Endothelial cell of umbilical vein (primary cell): ENCODE data around the gene UBAP1. TPM values are rescaled to one million over a fixed set of nuclear protein-coding genes. Genes with fewer than 3 reads are reported as not detected.

Experiments used
- BruUV-seq: library from RNA; stranded (reverse); fragments of 400-500 nt; replicated peaks from 2 replicates; lab custom pipeline; 2021; lab: Mats Ljungman, UMichigan
- CTCF ChIA-PET: fragments of 300-600, 350-600 bp; sonication (Branson Sonifier 250); formaldehyde crosslinking; loops from one replicate; lab custom pipeline; 2021; ENCODE audit warnings: antibody characterized with exemption, inconsistent platforms; lab: Charles Lee
- POLR2A ChIA-PET: fragments of 300-600, 350-600 bp; sonication (Branson Sonifier 250); formaldehyde crosslinking; loops from one replicate; lab custom pipeline; 2021; ENCODE audit warnings: antibody characterized with exemption, inconsistent platforms; lab: Charles Lee
- DNase-seq: peaks from one replicate; pipeline ENCODE4 v3.0.0-alpha.2; 2011; ENCODE audit warnings: low read depth, low spot score
- FAIRE-seq: peaks from 2 replicates; lab custom pipeline; 2011; peaks lifted over from hg19 to GRCh38; lab: Jason Lieb, UNC
- H2AFZ ChIP-seq: 2 replicates; pipeline ENCODE4 v1.6.0; 2012; ENCODE audit warnings: low read depth, low read length, control low read depth, inconsistent platforms
- H3K27ac ChIP-seq: 2 replicates; pipeline ENCODE4 v1.5.1; 2011; ENCODE audit warnings: low read depth, mild to moderate bottlenecking, control low read depth, low read length, moderate library complexity; ENCODE audit not compliant: insufficient read depth
- H3K27me3 ChIP-seq, 2 experiments: 2 replicates each; pipeline versions ENCODE4 v1.6.0 to v1.6.1; 2011; ENCODE audit warnings: low read length in 2 of 2, mixed read lengths in 1 of 2; ENCODE audit not compliant: control insufficient read depth in 2 of 2, insufficient read depth in 2 of 2
- H3K36me3 ChIP-seq, 2 experiments: 2 replicates in 1 of 2; 3 replicates in 1 of 2; pipeline ENCODE4 v1.5.1; 2011; ENCODE audit warnings: low read length in 2 of 2, mild to moderate bottlenecking in 1 of 2, moderate library complexity in 1 of 2; ENCODE audit not compliant: control insufficient read depth in 2 of 2, insufficient read depth in 2 of 2; ENCODE audit errors: extremely low read depth in 1 of 2
- H3K4me1 ChIP-seq: 3 replicates; pipeline ENCODE4 v1.5.1; 2011; ENCODE audit warnings: mild to moderate bottlenecking, low read length; ENCODE audit not compliant: control insufficient read depth, insufficient read depth; ENCODE audit errors: extremely low read depth
- H3K4me2 ChIP-seq: 2 replicates; pipeline ENCODE4 v1.6.1; 2011; ENCODE audit warnings: low read length, control low read depth, mixed read lengths; ENCODE audit not compliant: insufficient read depth
- H3K4me3 ChIP-seq, 3 experiments: fragments of 200-600 bp in 1 of 3; sonication (generic), shearing (Covaris generic) in 1 of 3; replicated peaks in 1 of 3; 2 replicates each; pipeline ENCODE4 v1.5.1; 2011 to 2016; ENCODE audit warnings: control low read depth in 3 of 3, low read length in 3 of 3, mild to moderate bottlenecking in 2 of 3, inconsistent platforms in 1 of 3, low read depth in 1 of 3, moderate library complexity in 1 of 3; ENCODE audit not compliant: insufficient read depth in 1 of 3
- H3K79me2 ChIP-seq: 2 replicates; pipeline ENCODE4 v1.6.0; 2012; ENCODE audit warnings: low read length, inconsistent platforms; ENCODE audit not compliant: control insufficient read depth, insufficient read depth
- H3K9ac ChIP-seq: replicated peaks from 2 replicates; pipeline ENCODE3; 2011; ENCODE audit warnings: low read length, control low read depth; ENCODE audit not compliant: insufficient read depth; ENCODE audit errors: extremely low read depth
- H3K9me1 ChIP-seq: replicated peaks from 3 replicates; pipeline ENCODE4 v1.6.0; 2011; ENCODE audit warnings: mild to moderate bottlenecking, low read length; ENCODE audit not compliant: control insufficient read depth, insufficient read depth; ENCODE audit errors: extremely low read depth
- H3K9me3 ChIP-seq: replicated peaks from 2 replicates; pipeline ENCODE4 v1.5.1; 2012; ENCODE audit warnings: low read length, inconsistent platforms; ENCODE audit not compliant: control insufficient read depth, insufficient read depth
- H4K20me1 ChIP-seq: replicated peaks from 2 replicates; pipeline ENCODE3; 2011; ENCODE audit warnings: mild to moderate bottlenecking, low read length; ENCODE audit not compliant: control insufficient read depth, insufficient read depth; ENCODE audit errors: extremely low read depth
- EZH2 ChIP-seq: IDR thresholded peaks from 2 replicates; pipeline ENCODE4 v1.6.1; 2012; ENCODE audit warnings: borderline replicate concordance, low read depth, mild to moderate bottlenecking, moderate library complexity, low read length, inconsistent platforms; ENCODE audit not compliant: severe bottlenecking
- FOS ChIP-seq: IDR thresholded peaks from 2 replicates; pipeline ENCODE4 v1.6.1; 2011; ENCODE audit warnings: mild to moderate bottlenecking, low read length, moderate library complexity, borderline replicate concordance; ENCODE audit not compliant: insufficient read depth
- GATA2 ChIP-seq: IDR thresholded peaks from 2 replicates; pipeline ENCODE4 v1.7.0; 2011; ENCODE audit warnings: low read depth, mild to moderate bottlenecking, moderate library complexity, mixed read lengths, low read length; ENCODE audit not compliant: insufficient read length, insufficient read depth
- JUN ChIP-seq: IDR thresholded peaks from 2 replicates; pipeline ENCODE4 v1.6.1; 2011; ENCODE audit warnings: borderline replicate concordance, low read depth; ENCODE audit not compliant: insufficient read length, insufficient read depth
- MYC ChIP-seq: IDR thresholded peaks from one replicate; pipeline ENCODE4 v1.6.1; 2011; ENCODE audit warnings: mild to moderate bottlenecking, low read depth, low read length
- POLR2A ChIP-seq: IDR thresholded peaks from 2 replicates; pipeline ENCODE4 v1.6.1; 2012; ENCODE audit warnings: low read depth, mild to moderate bottlenecking, control low read depth, low read length
- POLR2AphosphoS5 ChIP-seq: IDR thresholded peaks from 2 replicates; pipeline ENCODE4 v1.6.1; 2012; ENCODE audit warnings: low read depth, mild to moderate bottlenecking, control low read depth, low read length, moderate library complexity; ENCODE audit not compliant: insufficient read depth
- dilution Hi-C: fragments of 300-500 bp; cut with MboI; formaldehyde crosslinking; loops from one replicate; pipeline ENCODE4 v1.15.0; 2019; ENCODE audit warnings: low sequenced_read_pairs; ENCODE audit not compliant: extremely low pct_ligation_motif_present
- intact Hi-C: fragments of 100-400 bp; cut with micrococcal nuclease; formaldehyde crosslinking; loops from one replicate; pipeline ENCODE4 v1.10.0; 2022
- polyA plus RNA-seq, 4 experiments: library from polyadenylated mRNA; depleted of rRNA in 3 of 4; stranded (reverse) in 3 of 4; unstranded in 1 of 4; fragments of >200 nt; gene quantifications; 2 replicates each; pipeline versions ENCODE4 v1.2.1 to v1.2.3, GENCODE V29; 2011 to 2012; ENCODE audit warnings: missing spikeins in 1 of 4
- total RNA-seq: library from RNA; stranded (reverse); gene quantifications from 2 replicates; pipeline ENCODE4 v1.2.3, GENCODE V29; 2021
- TF ChIP-seq, protein P1 (sequence below), 2 donors: IDR thresholded peaks; 1 replicate in 1 of 2; 2 replicates in 1 of 2; pipeline ENCODE4 v1.5.1; 2011; ENCODE audit warnings: low read length in 2 of 2, mild to moderate bottlenecking in 2 of 2, moderate library complexity in 2 of 2, control low read depth in 1 of 2, inconsistent platforms in 1 of 2, low read depth in 1 of 2; ENCODE audit not compliant: insufficient read depth in 1 of 2; ENCODE audit errors: extremely low read depth in 1 of 2
- TF ChIP-seq, protein P2 (sequence below): IDR thresholded peaks from 2 replicates; pipeline ENCODE4 v1.6.1; 2011; ENCODE audit not compliant: insufficient read depth, insufficient read length

Gene UBAP1
- total and polyA plus RNA-seq, 2 donors (not counting 3 experiments of a cell fraction or from before 2014, with no cell fraction given) = 38.8 TPM

DNA sequence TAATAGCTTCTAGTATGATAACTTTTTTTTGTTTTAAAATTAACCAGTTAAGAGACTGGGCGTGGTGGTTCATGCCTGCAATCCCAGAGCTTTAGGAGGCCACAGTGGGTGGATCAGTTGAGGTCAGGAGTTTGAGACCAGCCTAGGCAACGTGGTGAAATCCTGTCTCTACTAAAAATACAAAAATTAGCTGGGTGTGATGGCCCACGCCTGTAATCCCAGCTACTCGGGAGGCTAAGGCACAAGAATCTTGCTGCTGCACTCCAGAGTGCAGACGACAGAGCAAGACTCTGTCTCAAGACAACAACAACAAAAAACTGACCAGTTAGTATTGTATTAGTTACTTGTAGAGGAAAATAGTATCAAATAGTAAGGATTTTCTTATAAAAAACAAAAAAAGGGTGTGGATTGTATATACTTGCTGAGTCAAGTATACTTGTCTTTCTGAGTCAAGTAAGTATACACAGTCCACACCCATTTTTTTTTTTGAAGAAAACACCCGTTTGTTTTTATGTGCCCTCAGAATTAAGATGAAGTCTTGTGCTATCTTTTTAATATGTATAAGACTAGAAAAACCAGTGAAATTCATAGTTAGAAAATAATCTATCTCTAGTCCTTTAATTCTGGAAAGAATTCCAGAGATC is 25.3 kb downstream of the UBAP1 start:
- Histone ChIP-seq H3K4me1 (no peaks in the 10 kb centered on the region), H3K9ac (no peak overlapping the region), H3K36me3 (peaks cover 0 to 4% of the 10 kb centered on the region in 2 experiments), H3K27me3 (no peaks in the 10 kb centered on the region), H3K79me2 (peaks cover 79% of the 10 kb centered on the region), H3K4me3 (no peak overlapping the region), H3K9me3 (no peaks in the 10 kb centered on the region), H3K27ac (no peak overlapping the region), H2AFZ (no peak overlapping the region), H3K9me1 (no peaks in the 10 kb centered on the region), H3K4me2 (no peak overlapping the region), H4K20me1 (peaks cover 7% of the 10 kb centered on the region)
- dilution Hi-C loops = no loop called here
- intact Hi-C loops = no loop called here
- CTCF ChIA-PET = interaction anchor here (1.4 kb wide), 1 partner anchor 13 kb away, joined by 4 read pairs; no protein-coding TSS in a partner anchor
- no TSS peak for BruUV-seq
- POLR2A ChIA-PET = no interaction called here
- TF ChIP-seq MYC = no peak
- TF ChIP-seq JUN = no peak
- TF ChIP-seq FOS = no peak
- TF ChIP-seq GATA2 = no peak
- no peak for TF ChIP-seq POLR2A
- TF ChIP-seq, protein P1, sequence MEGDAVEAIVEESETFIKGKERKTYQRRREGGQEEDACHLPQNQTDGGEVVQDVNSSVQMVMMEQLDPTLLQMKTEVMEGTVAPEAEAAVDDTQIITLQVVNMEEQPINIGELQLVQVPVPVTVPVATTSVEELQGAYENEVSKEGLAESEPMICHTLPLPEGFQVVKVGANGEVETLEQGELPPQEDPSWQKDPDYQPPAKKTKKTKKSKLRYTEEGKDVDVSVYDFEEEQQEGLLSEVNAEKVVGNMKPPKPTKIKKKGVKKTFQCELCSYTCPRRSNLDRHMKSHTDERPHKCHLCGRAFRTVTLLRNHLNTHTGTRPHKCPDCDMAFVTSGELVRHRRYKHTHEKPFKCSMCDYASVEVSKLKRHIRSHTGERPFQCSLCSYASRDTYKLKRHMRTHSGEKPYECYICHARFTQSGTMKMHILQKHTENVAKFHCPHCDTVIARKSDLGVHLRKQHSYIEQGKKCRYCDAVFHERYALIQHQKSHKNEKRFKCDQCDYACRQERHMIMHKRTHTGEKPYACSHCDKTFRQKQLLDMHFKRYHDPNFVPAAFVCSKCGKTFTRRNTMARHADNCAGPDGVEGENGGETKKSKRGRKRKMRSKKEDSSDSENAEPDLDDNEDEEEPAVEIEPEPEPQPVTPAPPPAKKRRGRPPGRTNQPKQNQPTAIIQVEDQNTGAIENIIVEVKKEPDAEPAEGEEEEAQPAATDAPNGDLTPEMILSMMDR (IDR thresholded peaks at IDR 0.05; ENCODE audit: extremely low read depth in 1 of 2, insufficient read depth in 1 of 2, low read depth in 1 of 2, low read length in 2 of 2) = no peak
- no peak for TF ChIP-seq EZH2
- no peak for TF ChIP-seq POLR2AphosphoS5
- TF ChIP-seq, protein P2, sequence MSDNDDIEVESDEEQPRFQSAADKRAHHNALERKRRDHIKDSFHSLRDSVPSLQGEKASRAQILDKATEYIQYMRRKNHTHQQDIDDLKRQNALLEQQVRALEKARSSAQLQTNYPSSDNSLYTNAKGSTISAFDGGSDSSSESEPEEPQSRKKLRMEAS = no peak
- DNase-seq (no peak), FAIRE-seq (no peak)
